GM12864 (cell line): ENCODE data around the gene DRD4.
"Not testable (repeated sequence)": the region's sequence is repeated elsewhere in the genome, so short reads cannot be mapped to it uniquely, and the experiment has no call there.

ENCODE experiments used
- DNase-seq: peaks from one replicate; pipeline ENCODE4 v3.0.0-alpha.2; 2011; ENCODE audit warnings: low read depth
- H3K4me3 ChIP-seq: 2 replicates; pipeline ENCODE4 v1.5.1; 2011; ENCODE audit warnings: mild to moderate bottlenecking, low read depth, low read length, control low read depth
- CTCF ChIP-seq: IDR thresholded peaks from 2 replicates; pipeline ENCODE4 v1.5.1; 2011; ENCODE audit warnings: low read depth, mild to moderate bottlenecking, moderate library complexity, low read length, control low read depth, inconsistent platforms; ENCODE audit errors: missing control alignments

The DRD4 gene

DNA sequence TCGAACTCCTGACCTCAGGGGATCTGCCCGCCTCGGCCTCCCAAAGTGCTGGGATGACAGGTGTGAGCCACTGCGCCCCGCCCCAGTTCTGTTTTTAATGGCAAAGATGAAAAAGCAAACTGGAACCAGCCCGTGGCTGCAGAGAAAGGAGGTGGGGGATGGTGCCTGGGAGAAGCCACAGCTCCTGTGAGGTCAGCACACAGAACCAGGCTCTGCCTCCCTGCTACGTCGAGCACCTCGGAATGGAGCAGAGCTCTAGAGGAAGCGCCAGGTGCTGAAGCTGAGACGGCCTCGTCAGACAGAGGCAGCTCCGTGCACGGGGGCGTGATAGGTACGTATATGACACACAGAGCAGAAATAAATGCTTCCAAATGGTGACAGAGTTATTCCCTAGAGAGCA lies 8.5 kb downstream of the DRD4 start:
- no peak for DNase-seq
- H3K4me3 ChIP-seq: no peak overlapping the region
- TF ChIP-seq CTCF: no peak

GRCh38 chr11:646214-646613 lies 9.1 kb downstream of the DRD4 start:
- no peak overlapping the region for H3K4me3 ChIP-seq
- DNase-seq: no peak
- no peak for TF ChIP-seq CTCF

- H3K4me3 ChIP-seq, DNase-seq: not testable (repeated sequence)
Measured at GRCh38 chr11:647672-648158, 10.6 kb downstream of the DRD4 start.

DNA sequence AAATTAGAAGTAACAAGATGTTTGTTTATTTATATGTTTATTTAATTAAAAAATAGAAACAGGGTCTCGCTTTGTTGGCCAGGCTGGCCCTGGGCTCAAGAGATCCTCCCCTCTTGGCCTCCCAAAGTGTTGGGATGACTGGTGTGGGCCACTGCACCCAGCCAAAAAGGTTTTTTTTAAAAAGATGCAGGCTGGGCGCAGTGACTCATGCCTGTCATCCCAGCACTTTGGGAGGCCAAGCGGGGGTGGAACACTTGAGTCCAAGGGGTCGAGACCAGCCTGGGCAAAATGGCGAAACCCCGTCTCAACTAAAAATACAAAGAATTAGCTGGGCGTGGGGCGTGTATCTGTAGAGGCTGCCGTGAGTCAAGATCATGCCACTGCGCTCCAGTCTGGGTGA lies 13.4 kb downstream of the DRD4 start:
- TF ChIP-seq CTCF: no peak
- no peak overlapping the region for H3K4me3 ChIP-seq
- DNase-seq: no peak

- DNase-seq, H3K4me3 ChIP-seq: not testable (repeated sequence)
Measured at GRCh38 chr11:653136-653535, 16.1 kb downstream of the DRD4 start.

- DNase-seq: no peak
- no peak for TF ChIP-seq CTCF
- no peak overlapping the region for H3K4me3 ChIP-seq
Measured at GRCh38 chr11:653837-654236, 16.8 kb downstream of the DRD4 start.

DNA sequence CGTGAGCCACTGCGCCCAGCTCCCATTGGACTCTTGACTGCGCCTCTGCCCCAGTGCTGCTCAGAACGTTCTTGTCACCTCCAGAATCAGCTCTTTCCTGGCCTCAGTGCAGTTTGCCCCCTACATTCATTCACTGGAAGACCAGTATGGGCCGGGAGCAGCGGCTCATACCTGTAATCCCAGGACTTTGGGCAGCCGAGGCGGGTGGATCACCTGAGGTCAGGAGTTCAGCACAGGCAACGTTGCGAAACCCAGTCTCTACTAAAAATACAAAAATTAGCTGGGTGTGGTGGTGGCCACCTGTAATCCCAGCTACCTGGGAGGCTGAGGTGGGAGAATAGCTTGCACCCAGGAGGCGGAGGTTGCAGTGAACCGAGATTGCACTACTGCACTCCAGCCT lies 17.4 kb downstream of the DRD4 start:
- H3K4me3 ChIP-seq, DNase-seq: not testable (repeated sequence)

- TF ChIP-seq CTCF: no peak
- no peak for DNase-seq
- no peak overlapping the region for H3K4me3 ChIP-seq
Measured at GRCh38 chr11:655036-655726, 18.1 kb downstream of the DRD4 start.

- DNase-seq: no peak
- H3K4me3 ChIP-seq: no peak overlapping the region
- no peak for TF ChIP-seq CTCF
Measured at GRCh38 chr11:656426-656825, 19.4 kb downstream of the DRD4 start.
